ENCODE data around the gene COMMD9. TPM values are rescaled to one million over a fixed set of nuclear protein-coding genes. Genes with fewer than 3 reads are reported as not detected.

The COMMD9 gene
- polyA plus RNA-seq, 12 donors = 53.8 to 78.7 (median 58.2) TPM; not detected in 1

DNA sequence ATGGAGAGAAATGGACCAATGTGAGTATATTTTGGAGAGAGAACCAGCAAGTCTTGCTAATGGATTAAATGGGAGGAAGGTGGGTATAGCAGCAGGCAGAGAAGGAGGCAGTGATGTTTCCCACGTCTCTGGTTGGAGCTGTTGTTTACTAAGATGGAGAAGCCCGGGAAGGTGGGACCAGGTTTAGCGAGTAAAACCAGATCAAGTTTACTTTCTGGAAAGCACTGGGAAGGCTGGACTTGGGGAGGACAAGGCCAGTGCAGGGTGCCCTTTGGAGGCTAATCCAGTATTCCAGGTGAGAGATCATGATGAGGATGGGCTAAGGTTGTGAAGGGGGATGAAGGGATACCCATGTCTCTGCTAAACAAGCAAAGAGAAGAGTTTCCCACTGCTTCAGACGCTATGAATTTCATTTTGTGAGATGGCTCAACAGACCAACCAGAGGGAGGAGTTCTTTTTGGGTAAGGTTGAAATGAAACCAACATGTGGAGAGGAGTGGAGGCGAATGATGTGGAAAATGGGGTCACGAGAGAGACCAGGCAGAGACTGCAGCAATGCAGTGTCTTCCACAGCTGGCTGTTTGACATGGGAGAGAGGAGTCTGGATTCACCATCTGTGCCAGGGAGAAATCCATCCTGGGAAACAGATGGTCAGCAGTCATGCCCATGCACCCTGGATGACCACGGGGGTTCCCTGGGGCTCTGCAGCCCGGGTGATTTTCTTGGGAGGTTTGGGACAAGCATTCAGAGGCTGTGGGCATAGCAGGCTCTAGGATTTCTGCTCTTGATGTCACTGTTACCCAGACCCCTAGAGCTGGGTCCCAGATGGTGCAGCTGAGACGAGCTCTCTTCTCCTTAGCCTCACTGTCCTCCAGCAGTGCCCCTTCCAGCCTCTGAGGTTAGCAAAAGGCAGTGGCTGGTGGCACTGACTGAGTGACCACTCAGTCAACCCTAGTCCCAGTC is 24.9 kb downstream of the COMMD9 start:
- no peak for DNase-seq

- no peak for DNase-seq
Measured at GRCh38 chr11:36261094-36261493, 28.1 kb downstream of the COMMD9 start.

DNA sequence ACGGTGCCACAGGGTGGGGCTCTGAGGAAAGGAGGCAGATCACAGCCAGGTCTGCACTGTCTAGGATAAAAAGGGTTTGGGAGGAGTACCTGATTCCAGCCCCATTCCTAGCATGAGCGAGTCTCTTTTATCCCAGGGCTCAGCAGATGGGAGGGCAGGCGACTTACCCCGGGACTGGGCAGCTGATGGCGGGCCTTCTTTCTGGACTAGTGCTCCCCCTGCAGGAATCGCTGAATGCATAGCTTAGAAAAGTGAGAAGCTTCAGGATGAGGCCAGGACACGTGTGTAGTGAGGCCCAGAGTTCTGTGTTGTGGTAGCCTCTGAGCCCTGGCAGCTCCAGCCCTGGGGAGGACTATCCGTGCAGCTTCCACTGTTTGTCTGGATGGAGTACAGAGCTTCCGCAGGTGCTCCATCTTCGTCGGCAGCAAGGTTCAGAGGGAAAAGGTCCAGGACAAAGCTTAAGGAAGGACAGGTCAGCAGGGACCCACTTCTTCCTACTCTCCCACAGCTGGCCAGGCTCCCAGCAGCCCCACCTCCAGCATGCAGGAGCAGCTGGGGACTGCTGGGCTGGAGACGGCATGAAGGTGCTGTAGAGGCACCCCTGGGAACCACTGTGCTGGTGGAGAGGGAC is 30.4 kb downstream of the COMMD9 start:
- peak; percentile 32 for DNase-seq

DNA sequence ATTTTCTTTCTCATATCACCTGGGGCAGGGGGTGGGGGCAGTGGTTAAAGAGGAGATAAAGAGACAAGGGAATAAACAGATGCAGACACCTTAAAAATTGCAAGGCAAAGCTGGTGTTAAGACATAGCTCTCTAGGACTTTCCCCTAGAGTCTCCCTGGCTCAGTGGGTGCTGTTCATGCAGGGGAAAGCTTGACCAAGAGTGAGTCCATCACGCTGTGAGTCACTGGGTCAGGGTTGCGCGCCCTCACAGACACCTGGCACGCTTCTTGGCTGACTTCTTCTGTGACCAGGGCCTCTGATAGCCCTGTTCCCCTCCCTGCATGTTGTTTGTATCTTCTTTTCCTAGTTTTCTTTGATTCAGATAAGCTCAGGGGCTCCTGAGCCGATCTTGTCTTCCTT is 31.9 kb downstream of the COMMD9 start:
- no peak for DNase-seq

DNA sequence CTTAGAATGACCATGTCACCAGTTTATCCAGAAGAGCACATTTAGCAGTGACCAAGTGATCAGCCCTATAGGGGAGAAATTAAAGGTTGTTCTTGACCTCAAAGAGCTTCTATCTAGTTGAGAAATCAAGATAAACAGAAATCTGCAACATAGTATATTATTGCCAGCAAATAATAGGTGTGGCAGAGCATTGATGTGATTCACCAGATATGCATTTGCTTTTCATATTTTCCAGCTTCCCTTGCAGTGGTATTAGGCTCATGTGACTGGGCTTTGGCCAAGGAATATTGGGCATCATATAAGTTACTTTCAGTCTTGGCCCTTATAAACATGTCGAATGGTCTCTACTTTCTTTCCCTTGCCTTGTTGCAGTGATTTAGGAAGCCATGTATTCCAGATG is 34.5 kb downstream of the COMMD9 start:
- no peak for DNase-seq

DNA sequence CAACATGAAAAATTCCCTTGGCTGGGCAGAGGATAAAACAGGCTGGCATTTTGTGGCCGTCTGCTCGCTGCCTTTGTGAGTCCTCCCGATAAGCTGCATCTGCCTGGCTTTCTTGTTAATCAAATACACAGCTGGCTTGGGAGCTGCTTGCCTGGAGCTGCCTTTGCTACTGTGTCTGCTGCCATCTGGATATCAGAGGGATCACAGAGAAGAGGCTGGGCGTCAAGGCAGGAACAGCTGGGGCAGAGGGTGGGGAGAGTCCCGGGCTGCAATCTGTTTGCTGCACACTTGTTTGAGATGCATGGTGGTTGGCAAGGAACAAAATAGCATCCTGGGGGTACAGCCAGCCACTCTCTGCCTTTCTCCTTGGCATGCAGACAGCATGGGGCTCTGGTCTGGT is 36.0 kb downstream of the COMMD9 start:
- no peak for DNase-seq

- no peak for DNase-seq
Measured at GRCh38 chr11:36251823-36252222, 37.4 kb downstream of the COMMD9 start.

DNA sequence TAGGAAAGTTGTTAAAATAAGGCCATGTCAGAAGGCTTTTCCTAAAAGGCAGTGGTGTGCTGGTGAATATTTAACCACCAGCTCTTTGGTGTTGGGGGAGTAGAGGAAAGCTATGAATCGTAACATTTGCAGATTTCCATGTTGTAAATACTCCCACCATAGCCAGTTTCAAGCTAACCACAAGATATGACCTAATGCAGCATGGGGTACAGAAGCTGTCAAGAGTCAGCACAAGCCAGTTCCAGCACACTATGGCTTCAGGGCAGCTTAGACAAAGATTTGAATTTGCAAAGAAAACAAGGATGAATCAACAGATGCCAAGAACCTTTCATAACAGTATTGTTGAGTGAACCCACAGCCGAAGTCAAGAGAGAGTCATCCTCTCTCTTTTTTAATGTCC is 40.0 kb downstream of the COMMD9 start:
- DNase-seq = no peak

GRCh38 chr11:36248436-36248835 is 40.8 kb downstream of the COMMD9 start:
- DNase-seq = no peak

DNA sequence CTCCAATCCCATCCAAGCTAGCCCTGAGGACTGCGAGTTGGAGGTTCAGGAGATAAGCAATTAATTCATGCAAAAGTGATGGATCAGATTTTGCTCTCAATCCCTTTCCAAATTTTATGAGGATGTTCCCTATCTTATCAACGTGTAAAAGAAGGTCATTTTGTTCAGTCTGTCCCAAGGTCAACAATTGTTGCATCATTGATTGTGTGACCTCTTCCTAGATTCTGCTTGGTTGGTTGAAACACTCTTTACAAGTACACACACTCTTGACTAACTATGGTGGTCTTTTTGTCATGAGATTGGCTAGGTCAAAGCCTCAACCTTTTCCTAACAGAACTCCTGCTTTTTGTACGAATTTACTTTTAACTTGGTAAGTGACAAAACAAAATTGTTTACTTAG is 41.7 kb downstream of the COMMD9 start:
- no peak for DNase-seq

DNA sequence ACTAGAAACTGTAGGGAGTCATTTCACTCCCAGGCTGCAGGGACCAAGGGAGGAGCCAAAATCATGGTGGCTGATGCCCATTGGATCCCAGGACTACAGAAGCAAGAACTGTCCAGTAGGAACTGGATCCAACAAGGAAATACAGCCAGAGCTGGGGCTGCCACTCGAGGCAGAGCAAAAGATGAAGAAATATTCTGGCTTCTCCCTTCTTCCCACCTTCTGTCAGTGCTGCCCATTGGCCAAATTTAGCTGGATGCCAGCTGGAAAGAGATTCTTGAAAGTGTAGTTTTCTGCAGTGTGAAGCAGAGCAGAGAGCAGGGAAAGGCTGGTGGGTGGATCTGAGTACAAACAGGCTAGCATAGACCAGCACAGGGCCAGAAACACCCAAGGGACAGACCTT is 45.6 kb downstream of the COMMD9 start:
- no peak for DNase-seq

- no peak for DNase-seq
Measured at GRCh38 chr11:36241497-36241896, 47.7 kb downstream of the COMMD9 start.

GRCh38 chr11:36240801-36241200 is 48.4 kb downstream of the COMMD9 start:
- DNase-seq = no peak

GRCh38 chr11:36240173-36240572 is 49.1 kb downstream of the COMMD9 start:
- DNase-seq = no peak

GRCh38 chr11:36239636-36240035 is 49.6 kb downstream of the COMMD9 start:
- no peak for DNase-seq

DNA sequence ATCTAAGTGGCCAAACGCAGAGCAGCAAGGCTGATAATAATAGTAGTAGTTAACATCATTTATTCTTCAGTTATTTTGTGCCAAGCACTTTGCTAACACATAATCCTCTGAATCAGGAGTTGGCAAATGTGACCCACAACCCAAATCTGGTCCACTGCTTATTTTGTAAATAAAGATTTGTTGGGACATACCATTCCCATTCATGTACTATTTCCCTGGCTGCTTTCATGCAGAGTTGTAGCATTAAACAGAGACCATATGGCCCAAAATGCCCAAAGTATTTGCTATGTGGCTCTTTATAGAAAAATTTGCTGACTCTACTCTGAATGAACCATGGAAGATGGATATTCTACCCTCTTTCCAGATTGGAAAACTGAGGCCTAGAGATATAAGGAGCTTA is 50.3 kb downstream of the COMMD9 start:
- DNase-seq = no peak

DNA sequence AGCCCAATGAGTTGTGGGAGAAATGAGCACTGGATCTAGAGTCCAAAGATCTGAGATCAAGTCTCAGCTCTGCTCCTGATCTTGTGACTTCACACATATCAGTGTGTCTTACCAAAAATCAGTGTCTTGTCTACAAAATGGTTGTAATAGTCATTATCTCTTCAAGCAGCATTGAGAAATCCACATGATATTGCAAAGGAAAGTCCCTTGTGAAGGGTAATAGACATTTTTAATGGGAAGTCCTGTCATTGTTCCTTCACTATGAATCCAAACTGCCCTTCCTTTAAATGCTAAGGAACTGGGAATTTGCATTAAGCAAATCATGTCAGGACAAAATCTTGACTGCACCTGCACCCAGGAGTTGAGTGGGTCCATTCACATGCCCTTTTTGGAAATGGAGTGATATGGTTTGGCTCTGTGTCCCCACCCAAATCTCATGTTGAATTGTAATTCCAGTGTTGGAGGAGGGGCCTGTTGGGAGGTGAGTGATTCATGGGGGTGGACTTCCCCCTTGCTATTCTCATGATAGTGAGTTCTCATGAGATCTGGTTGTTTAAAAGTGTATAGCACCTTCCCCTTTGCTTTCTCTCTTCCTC is 51.1 kb downstream of the COMMD9 start:
- no peak for DNase-seq

DNA sequence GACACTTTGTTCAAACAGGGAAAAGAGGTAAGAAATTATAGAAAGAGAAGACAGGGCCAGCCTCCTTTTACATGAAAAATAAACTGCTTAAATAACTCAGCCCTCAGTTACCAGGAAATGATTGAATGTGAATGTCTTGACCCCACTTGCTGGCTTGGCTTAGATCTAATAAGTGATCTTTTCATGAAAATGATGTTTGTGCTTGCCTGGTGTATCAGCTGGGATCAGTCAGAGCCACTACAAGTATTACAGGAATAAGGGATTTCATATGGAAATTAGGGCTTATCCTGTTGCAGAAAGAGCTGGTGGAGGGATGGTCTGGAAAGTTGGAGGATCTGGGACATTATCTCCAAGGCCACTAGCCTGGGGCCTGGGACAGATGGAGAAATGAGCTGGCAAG is 51.8 kb downstream of the COMMD9 start:
- DNase-seq = no peak

DNA sequence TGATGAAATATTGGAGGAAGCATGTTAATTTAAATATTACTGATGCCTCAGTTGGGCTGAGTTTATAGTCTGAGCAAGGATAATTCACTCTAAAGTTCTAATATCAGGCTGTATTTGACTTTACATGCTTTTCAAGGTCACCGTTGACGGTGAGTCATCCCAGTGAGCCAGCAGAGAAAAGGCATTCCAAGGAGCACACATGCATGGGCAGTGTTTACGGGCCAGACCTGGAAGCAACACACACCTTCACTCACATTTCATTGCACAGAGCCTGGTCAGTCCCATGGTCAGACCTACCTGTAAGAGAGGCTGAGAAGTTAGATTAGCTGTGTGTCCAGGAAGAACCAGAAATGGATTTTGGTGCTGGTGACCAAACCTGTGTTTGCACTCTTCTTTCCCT is 53.5 kb downstream of the COMMD9 start:
- no peak for DNase-seq

DNA sequence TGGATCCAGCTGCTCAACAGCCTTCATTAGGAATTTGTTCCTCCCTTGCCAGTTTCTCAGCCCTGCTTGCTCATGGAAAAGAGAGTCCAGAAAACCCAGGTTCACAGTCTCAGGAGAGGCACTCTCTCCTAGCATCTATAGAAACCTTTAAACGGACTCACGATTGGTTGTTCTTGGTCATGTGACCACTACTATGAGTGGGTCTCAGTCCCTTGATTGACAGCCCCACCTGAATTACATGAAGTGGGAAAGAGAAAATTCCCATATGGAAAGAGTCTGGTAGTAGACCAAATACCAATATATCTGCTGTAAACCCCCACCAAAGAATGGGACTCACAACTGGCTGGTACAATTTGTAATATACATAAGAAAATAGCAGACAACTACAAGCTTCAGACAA is 54.4 kb downstream of the COMMD9 start:
- DNase-seq = no peak

GRCh38 chr11:36233204-36233603 is 56.0 kb downstream of the COMMD9 start:
- DNase-seq = peak; percentile 38

DNA sequence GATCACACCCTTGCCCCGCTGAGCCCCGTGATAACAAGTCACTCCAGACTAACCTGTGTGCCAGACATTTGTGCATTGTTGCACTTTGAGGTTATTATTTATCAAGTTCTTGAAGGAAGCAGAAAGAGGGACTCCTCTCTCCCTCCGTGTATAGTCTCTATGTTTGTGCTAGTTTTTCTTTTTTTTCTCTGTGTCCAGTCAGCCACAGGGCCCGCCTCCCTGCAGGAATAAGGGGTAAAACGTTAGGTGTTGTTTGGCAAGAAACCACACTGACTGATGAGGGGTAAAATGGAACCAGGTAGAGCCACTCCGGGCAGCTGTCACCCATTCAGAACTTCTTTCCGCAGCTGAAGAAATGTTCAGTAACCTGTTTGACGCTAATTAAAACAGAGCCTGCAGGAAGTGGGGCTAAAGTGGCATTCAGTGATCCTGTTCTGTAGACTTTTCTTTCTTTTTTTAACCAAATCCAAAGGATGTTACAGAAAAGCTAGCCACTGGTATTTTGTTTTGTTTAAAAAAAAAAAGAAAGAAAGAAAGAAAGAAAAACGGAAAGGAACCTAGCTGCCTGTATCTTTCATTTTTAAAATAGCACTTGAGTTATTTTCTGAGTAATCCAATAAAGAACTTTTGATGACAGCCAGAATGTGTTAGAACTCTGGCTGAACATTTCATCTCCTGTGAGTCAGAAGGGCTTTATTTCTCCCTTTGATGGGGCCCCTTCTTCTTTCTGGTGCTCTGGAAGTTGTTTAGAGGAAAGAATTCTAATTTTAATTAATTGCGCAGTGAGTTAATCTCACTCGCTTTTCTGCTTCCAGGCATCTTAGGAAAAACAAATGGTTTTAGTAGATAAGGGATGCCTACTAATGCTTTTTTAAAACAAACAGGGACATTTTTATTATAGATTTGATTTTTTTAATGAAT is 58.2 kb downstream of the COMMD9 start:
- DNase-seq = no peak
